Cortex of kidney (tissue), 1 donor: ENCODE data around the gene ZNF385C.
"Not testable (repeated sequence)": the region's sequence is repeated elsewhere in the genome, so short reads cannot be mapped to it uniquely, and the experiment has no call there.

Experiments used
- DNase-seq: peaks from one replicate; lab custom pipeline; 2025; lab: John Stamatoyannopoulos, UW

The ZNF385C gene

GRCh38 chr17:42050393-42051012, 47.8 kb downstream of the ZNF385C start, which contains the start of gene C17orf113:
C17orf113 (minus strand) TSS chr17:42050601; CDS start chr17:42043376, 7,225 bp downstream.
- DNase-seq: no peak

DNA sequence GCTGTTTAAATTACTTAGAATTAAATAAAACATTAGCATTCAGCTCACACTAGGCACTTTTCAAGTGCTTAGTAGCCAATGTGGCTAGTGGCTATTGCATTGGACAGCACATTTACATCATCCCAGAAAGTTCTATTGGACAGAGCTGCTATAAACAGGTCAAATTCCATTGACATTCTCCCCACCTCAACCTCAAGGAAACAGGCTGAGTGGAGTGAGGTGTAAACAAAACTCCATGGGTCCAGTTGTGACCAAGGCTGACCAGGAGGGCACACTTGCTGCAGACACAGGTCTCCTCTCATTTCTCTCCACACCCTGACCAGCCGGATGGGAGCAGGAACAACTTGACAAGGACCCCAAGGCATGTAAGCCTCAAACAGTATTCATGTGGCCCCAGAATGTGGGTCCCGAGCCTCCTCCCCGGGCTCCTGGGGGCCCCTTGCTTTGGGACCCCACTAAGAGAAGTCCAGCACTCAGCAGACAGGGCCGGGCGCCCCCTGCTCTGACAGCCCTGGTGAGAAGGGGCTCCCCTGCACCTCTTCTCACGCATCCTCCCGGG, 48.4 kb downstream of the ZNF385C start:
- no peak for DNase-seq

DNA sequence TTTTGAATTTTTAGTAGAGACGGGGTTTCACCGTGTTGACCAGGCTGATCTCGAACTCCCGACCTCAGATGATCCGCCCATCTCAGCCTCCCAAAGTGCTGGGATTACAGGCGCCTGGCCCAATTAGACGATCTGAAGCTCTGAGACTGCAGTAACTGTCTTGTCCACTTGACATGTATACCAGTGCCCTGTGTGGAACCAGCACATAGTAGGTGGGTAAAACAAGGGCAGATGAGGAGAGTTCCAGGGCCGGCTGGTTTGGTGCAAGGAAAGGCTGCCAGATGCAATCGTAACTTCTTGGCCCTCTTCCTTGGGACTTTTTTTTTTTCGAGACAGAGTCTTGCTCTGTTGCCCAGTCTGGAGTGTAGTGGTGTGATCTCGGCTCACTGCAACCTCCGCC, 50.9 kb downstream of the ZNF385C start:
- DNase-seq: no peak

GRCh38 chr17:42045719-42046118, 52.6 kb downstream of the ZNF385C start:
- no peak for DNase-seq

DNA sequence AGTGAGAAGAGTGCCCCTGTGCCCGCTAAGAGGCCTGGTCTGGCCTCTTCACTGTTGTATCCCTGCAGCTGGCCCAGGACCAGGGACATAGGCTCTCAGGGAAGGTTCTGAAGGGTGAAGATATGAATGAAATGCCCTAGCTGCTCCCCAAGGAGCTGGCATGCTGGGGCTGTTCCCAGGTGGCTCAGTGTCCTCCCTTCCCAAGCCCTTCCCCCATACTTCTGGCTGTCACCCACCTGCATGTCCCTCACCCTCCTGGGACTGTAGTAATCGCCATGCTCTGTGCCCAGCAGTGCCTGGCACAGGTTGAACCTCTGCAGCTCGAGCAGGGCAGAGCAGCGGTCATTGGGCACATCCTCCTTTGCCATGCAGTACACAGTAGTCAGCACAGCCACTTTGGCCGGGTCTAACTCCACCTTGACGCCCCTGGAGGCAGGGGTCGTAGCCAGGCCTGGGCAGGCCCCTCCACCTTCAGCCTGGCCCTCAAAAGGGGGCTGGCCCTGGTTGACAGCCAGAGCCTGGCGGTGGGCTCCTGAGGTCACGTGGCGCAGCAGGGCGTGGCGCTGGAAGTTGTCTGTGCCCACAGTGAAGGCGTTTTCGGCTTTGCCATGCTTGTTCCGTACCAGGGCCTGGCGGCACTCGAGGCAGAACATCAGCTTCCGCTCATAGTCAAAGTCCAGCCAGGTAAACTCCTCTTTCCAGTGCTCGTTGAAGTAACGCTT, 55.5 kb downstream of the ZNF385C start:
- no peak for DNase-seq

DNA sequence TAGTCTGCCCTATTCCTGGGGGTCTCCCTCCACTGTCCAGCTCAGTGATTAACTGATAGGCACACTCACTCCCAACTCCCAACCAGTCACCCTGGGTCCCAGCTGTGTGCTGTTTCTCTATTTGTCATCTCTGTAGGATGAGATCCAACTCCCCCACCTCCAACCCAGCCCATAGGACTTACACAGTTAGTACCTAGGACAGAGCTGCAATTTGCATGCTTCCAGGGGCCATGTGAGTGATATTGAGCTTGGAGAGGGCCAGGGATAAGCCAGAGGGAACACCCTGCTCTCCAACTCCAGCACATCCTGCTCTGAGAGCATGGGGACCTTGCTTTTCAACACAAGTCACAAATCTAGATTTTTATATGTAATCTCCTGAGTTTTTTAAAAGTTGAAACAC, 56.7 kb downstream of the ZNF385C start:
- no peak for DNase-seq

DNA sequence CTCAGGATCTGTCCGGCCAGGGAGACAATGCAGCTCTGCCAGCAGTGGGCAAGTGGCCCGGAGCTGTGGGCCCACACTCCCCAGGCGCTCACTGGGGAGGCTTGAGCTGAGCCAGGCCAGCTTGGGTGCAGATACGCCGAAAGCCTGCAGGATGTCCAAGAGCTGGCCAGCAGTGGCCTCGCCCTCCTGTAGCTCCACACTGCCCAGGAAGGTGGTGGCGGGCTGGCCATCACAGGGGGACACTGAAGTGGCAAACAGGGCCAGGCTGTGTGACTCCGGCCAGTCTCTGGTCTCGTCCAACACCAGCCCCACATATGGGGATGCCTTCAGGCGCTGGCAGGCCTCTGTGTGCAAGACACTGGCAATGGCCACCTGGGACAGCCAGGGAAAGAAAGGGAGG, 57.5 kb downstream of the ZNF385C start:
- DNase-seq: no peak

- DNase-seq: no peak
Measured at GRCh38 chr17:42039794-42040763, 58.2 kb downstream of the ZNF385C start.

DNA sequence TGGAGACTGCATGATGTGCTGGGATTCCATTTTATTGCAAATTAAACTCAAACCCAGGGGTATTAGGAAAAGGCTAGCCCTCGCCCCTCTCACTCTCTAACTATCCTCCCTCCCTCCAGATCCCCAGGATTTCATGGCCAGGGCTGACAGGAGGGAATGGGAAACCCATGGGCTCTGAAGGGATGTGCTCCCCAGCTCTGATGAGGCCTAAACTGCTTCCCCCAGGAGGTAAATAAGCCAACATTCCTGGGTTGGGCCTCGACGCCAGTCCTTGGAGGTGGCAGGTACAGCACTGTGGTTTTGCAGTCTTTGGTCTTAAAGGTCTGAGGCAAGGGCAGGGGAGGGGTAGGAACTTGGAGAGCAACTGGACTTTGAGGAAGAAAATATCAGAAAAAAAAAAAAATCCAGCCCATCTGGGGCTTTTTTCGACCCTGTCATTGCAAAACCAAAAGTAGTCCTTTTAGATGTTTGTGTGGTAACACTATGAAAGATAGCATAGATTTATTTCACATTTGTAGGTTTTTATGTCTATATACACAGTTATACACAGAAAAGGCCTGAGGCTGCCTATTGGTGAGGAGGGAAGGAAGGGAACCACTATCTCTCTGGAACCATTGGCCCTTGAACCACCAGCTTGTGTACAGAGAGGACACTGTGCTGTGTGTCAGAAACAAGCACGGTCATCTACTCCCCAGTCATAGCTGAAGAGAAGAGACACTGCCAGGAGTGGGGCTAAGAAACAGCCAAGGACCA, 59.9 kb downstream of the ZNF385C start:
- DNase-seq: no peak

DNA sequence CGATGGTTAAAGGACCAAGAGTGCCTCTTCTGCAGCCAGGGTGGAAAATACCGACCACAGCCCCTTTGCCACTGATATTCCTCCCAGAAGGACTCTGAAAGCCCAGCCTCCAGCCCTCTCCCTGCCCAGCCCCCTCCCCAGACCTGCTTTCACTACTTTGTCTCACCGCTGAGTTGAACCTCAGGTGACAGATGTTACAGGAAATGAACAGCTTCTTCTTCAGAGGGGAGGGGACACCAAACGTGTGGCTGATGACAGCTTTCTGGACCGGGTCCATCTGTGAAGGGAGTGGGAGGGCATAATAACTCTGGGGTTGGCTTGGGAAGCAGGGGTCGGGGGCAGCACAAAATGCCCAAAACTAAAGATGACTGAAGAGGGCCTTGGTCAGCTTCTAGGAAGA, 64.2 kb downstream of the ZNF385C start:
- no peak for DNase-seq

- DNase-seq: no peak
Measured at GRCh38 chr17:42031584-42031983, 66.7 kb downstream of the ZNF385C start.

- no peak for DNase-seq
Measured at GRCh38 chr17:42028791-42029127, 69.5 kb downstream of the ZNF385C start.

DNA sequence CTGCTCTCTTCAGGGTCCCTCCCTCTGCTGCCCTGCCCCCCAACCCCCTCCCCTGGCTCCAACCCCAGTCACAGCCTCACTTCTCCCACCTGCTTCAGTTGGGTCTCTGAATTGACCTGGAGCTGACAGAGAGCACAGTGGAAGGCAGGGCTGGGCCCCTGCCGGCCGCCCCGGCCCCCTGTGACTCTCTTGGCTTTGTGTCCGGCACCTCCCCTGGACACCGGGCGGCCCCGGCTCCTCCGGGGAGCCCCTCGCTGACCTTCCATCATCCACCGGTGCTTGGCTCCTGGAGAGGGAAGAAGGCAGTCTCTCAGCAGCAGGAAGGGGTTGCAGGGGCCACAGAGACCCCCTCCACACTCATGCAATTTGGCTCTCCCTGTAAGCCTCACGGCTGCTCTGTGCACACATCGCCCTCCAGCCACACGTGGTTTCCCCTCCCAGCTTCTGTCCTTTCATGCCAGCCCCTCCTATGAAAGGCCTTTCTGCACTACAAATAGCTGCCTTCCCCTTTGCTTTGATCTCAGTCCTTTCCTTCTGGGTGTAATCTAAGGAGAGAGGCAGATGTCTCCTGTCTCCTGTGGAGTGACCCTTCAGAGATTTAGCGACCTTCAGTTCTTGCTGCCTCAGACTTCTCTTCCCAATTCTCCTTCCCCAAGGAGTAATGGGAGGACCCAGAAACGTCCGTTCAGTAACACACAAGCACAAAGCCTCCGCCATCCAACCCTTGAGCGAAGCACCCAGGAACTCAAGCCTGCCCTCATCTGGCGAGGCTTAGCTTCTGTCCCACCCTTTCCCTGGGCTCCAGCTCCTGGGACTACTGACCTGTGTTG, 70.1 kb downstream of the ZNF385C start:
- no peak for DNase-seq

GRCh38 chr17:42027590-42027889, 70.7 kb downstream of the ZNF385C start:
- no peak for DNase-seq

DNA sequence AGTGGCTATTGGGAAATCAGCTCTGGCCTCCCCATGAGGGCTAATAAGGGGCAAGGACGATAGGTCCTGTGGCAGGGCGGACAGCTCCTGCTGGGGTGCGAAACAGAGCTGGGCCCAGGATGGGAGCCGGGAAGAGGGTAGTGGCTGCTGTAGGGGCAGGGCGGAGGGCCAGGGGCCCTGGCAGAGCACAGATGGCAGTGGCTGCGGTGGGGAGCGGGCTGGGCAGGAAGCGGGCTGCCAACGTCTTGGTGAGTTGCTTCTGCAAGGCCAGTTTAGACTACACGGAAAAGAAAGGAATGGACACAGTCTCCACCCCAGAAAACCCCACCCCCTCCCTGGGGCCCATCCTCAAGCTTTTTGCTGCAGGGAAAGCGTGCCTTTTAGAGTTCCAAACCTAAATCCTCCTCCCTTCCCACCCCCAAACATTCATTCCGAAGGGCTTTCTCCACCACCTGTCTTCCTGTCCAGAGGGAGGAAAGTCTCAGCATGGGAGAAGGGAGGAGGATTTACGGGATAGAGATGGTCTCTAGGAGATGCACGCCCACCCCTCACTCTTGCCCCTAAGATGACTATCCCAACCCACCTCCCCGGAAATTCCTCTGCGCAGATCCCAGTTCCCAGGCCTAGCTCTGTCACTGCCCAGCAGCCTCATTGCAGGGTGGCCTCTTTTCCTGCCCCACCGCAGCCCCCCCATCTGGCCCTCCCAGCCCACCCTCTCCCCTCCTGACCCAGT, 71.2 kb downstream of the ZNF385C start:
- no peak for DNase-seq

DNA sequence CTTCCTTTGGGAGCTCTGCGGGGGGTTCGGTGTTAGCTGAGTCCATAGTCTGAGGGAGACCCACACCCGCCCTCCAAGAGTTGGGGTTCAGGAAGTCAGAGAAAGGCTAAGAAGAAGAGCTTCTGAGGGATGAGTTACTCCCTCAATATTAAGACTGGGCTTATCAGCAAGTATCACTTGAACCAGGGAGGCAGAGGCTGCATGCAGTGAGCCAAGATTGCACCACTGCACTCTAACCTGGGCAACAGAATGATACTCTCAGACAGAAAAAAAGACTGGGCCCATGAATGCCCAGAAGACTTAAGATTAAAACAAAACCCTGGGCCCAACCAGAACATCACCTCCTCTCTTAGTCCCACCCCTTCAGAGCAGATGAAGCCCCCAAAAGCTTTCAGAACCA, 72.3 kb downstream of the ZNF385C start:
- no peak for DNase-seq

DNA sequence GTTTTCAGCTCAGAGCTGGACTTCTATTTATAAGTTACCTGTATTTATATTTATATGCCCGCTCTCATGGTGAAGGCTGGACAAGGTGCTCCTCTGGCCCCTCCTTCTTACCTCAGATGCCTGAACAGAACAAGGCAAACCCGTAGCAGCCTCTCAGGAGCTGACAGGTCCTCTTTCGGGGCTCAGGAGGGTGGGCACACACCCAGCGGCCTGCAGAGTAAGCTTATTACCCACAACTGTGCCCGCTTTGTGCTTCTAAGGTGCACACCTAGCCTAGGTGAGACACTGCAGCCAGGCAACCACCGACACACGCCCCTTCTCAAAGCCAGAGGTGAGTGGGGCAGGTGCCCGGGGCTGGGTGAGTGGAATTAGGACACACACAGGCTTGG, 73.1 kb downstream of the ZNF385C start:
- no peak for DNase-seq

DNA sequence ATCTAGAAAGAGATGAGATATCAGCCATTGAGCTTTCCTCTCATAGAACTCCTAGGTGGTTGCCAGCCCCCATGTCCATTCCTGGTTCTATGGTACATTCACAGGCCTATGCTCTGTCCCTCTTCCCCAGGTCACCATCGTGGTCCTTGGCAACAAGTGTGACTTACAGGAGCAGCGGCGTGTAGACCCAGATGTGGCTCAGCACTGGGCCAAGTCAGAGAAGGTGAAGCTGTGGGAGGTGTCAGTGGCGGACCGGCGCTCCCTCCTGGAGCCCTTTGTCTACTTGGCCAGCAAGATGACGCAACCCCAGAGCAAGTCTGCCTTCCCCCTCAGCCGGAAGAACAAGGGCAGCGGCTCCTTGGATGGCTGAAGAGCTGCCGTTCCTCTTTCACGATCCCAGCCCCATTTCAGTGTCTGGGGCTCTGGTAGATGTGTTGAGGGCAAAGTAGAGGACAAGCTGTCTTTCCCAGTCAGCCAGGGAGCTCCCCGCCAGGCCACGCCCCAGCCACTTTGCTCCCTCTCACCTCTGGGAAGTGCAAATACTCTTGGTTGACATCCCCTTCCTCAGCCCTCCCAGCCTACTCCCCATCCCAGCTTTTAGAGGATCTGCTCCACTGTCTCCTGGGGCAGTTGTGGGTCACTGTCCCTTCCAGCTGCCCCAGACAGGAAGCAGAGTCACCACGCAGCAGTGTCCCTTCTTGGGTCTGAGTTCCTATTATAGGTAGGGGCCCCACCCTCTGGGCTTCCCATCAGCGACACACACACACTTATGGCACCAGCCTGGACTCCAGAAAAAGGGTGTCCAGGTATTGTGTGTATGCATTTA, 74.5 kb downstream of the ZNF385C start:
- DNase-seq: no peak

GRCh38 chr17:42020845-42021244, 77.4 kb downstream of the ZNF385C start:
- not testable (repeated sequence) for DNase-seq
